GM19328 (cell line): Measurements from ENCODE around the gene FANCD2OS.
"Not testable (repeated sequence)": the region's sequence is repeated elsewhere in the genome, so short reads cannot be mapped to it uniquely, and the experiment has no call there.

Experiments used
- ATAC-seq: cut with Tn5 transposase; IDR thresholded peaks from one replicate; pipeline ENCODE4 v1.9.1; 2021; ENCODE audit warnings: mild to moderate bottlenecking, moderate library complexity; ENCODE audit not compliant: unreplicated experiment

FANCD2OS gene, protein sequence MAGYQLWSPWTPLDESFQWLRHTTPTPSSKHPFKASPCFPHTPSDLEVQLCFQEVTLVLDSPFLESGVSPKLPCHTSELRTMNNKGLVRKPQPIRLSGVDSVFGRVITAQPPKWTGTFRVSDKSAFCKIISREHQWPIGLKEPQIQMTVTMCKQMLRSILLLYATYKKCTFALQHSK

DNA sequence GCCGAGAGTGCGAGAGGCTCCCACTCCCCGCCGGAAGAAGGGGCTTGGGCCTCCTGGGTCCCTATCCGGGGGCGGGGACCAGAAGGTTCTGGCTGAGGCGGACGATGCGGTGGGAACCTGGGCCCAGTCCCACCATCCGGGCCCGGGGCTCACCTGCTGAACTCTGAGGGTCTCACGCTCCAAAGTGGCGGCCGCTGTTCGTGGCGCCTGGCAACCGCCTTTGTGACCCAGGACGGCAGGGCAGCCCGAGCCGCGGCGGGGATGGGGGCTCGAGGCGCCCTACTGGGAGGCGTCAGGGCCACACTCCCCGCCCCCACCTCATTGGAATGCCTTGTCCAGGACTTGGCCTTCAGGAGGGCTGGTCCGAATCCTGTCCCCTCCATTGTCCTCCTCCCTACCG lies at the start of gene FANCD2OS:
Gene FANCD2OS, minus strand, starts transcription at position 165 of the 400 bp plus-strand sequence. CDS start 3,481 bp downstream, outside the sequence.
- no peak for ATAC-seq

DNA sequence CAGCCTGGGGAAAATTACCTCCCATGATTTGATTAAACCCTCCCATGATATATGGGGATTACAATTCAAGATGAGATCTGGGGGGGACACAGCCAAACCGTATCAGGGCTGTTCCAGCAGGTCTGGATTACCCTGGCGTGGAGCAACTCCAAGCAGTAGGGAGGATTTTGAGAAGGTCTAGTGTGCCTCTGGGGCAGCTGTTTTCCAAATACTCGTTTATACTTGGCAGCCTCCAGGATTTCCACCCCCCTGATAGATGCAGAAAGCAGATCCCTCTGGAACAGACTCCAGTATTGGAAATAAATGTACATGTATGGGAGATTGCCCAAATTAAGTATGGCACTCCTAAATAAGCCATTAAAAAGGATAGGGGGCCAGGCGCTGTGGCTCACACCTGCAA lies 49.0 kb upstream of the FANCD2OS start:
- no peak for ATAC-seq

DNA sequence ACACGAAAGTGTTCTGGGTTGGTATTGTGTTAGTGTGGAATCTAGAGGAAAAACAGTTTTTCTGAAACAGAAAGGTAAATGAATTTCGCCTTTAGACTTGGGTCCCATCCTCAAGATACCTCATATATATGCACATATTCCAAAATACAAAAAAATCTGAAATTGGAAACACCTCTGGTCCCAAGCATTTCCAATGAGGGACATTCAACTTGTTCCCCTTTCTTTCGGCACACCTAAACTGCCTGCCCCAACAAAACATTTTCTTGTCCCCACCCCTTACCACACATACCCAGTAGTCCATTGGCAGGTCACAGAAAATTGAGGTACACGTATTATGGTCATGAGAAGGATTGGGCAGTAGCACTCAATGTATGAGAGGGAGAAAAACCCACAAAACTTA lies 47.6 kb upstream of the FANCD2OS start:
- ATAC-seq, result no peak

DNA sequence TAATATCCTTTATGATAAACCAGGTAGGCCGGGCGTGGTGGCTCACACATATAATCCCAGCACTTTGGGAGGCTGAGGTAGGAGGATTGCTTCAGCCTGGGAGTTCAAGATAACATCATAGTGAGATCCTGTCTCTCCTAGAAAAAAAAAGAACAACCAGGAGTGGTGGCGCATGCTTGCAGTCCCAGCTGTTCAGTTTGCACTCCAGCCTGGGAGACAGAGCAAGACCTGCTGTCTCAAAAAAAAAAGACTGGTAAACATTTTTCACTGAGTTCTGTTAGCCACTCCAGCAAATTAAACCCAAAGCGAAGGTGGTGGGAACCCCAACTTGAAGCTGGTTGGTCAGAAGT lies 47.0 kb upstream of the FANCD2OS start:
- ATAC-seq, result no peak

DNA sequence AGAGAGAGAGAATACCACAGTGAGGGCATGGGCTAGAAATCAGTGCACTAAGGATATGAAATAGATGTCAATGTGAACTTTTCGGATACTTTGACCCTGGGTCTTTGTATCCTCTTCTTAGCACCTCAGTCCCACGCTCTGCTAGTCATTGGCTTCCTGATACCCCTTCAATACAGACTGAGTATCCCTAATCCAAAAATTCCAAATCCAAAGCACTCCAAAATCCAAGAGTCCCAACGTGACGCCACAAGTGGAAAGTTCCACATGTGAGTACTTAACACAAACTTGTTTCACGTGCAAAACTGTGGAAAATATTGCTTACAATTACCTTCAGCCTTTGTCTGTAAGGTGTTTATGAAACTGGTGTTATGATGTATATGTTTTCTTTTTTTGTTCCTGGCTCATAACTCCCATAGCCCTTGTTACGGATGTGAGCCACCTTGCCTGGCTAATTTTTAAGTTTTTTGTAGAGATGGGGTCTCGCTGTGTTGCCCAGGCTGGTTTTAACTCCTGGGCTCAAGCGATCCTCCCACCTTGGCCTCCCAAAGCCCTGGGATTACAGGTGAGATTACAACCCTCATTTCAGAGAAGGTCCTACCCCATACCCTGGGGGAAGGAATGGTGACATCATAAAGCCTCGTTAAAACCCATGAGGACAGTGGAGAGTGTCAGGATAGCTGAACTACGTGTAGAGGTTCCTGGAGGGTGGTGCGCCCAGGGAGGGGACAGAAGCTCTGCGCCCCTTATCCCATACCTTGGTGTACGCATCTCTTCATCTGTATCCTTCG lies 46.5 kb upstream of the FANCD2OS start:
- no peak for ATAC-seq

DNA sequence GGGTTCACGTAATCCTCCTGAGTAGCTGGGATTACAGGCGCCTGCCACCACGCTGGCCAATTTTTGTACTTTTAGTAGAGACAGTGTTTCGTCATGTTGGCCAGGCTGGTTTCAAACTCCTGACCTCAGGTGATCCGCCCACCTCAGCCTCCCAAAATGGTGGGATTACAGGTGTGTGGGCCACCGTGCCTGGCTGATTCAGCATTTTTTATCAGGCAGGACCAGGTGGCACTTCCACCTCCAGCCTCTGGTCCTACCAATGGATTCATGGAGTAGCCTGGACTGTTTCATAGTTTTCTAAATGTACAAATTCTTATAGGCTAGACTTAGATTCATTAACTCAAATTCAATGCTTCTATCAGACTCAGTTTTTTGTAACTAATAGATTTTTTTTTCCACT lies 42.9 kb upstream of the FANCD2OS start:
- ATAC-seq, result no peak

DNA sequence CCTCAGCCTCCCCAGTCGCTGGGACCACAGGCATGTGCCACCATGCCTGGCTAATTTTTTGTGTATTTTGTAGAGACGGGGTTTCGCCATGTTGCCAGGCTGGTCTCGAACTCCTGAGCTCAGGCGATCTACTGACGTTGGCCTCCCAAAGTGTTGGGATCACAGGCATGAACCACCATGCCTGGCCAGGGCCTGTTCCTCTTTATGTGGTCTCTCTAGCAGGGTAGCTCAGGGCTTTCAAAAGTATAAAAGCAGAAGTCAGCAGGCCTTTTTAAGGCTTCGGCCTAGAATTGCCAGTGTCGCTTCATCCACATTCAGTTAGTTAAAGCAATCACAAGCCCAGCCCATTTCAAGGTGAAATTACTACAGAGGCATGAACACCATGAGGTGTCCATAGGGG lies 41.2 kb upstream of the FANCD2OS start:
- no peak for ATAC-seq

DNA sequence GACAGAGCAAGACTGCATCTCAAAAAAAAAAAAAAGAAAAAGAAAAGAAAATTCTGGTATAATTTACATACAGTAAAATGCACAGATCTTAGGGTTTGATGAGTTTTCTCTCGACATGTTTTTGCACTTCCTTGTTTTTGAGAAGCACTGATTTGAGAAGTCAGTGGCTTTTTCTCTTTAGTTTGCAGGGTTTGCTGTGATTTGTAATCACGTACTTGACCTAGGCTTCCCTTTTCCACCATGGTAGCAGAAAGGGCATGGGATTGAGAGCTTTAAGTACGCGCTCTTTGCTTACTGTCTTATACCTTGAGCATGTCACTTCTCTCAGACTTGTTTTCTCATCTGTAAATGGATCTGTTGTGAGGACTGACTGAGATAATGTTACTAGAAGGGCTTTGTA lies 37.6 kb upstream of the FANCD2OS start:
- ATAC-seq, result no peak

DNA sequence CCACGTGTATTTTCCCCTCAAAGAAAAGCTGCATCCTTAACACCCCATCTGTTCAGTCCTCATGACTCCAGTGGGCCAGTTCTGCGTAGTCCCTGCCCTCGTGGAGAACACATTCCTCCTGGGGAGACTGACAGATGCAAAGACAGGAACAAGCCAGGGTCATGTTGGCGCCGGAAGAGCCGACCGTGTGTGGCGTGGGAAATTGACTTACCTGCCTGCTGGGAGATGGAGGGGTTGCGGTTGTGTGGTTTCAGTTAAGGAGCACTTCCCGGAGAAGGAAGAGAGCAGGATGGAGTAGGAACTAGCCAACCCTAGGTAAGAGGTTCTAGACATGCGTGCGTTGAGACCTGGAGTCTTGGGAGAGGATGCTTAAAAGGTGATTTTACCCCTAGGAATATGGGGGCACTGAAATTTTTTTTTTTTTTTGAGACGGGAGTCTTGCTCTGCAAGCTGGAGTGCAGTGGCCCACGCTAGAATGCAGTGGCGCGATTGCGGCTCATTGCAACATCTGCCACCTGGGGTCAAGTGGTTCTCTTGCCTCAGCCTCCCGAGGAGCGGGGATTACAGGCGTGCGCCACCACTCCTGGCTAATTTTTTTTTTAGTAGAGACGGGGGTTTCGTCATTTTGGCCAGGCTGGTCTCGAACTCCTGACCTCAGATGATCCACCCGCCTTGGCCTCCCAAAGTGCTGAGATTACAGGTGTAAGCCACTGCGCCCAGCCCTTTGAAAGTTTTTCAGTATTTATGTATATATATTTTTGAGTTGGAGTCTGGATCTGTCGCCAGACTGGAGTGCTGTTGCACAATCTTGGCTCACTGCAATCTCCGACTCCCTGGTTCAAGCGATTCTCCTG lies 34.9 kb upstream of the FANCD2OS start:
- no peak for ATAC-seq

DNA sequence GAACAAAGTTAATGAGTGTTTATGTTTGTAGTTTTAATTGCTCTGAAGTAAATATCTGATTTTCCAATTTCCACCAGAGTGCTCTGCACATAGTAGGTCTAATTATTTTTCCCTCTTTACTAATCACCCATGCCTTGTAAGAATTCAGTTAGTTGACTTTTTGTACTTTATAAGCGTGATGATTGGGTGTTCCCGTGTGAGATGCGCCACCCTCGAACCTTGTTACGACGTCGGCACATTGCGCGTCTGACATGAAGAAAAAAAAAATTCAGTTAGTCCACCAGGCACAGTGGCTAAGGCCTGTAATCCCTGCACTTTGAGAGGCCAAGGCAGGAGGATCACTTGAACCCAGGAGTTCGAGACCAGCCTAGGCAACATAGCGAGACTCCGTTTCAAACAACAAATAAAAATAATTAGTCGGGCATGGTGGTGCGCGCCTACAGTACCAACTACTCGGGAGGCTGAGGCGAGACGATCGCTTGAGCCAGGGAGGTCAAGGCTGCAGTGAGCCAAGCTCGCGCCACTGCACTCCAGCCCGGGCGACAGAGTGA lies 33.0 kb upstream of the FANCD2OS start:
- no peak for ATAC-seq

DNA sequence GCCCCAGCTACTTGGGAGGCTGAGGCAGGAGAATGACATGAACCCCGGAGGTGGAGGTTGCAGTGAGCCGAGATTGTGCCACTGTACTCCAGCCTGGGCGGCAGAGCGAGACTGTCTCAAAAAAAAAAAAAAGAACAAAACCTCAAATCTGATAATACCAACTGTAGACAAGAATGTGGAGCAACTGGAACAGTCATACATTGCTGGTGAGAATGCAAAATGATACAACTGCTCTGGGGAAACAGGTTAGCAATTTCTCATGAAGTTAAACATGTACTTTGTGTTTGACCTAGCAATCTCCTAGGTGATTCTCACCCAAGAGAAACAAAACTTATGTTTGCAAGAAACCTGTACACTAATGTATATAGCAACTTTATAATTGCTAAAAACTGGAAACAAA lies 29.1 kb upstream of the FANCD2OS start:
- ATAC-seq, result no peak

DNA sequence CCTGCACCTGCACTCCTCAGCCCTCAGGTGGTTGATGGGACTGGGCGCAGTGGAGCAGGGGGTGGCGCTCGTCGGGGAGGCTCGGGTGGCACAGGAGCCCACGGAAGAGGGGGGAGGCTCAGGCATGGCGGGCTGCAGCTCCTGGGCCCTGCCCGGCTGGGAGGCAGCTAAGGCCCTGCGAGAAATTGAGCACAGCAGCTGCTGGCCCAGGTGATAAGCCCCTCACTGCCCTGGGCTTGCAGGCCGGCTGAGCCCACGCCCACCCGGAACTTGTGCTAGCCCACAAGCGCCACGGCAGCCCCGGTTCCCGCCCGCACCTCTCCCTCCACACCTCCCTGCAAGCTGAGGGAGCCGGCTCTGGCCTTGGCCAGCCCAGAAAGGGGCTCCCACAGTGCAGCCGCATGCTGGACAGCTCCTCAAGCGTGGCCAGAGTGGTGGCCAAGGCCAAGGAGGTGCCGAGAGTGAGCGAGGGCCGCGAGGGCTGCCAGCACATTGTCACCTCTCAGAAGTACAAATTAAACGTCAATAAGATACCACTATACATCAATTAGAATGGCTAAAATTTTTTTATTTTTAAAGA lies 28.5 kb upstream of the FANCD2OS start:
- no peak for ATAC-seq

DNA sequence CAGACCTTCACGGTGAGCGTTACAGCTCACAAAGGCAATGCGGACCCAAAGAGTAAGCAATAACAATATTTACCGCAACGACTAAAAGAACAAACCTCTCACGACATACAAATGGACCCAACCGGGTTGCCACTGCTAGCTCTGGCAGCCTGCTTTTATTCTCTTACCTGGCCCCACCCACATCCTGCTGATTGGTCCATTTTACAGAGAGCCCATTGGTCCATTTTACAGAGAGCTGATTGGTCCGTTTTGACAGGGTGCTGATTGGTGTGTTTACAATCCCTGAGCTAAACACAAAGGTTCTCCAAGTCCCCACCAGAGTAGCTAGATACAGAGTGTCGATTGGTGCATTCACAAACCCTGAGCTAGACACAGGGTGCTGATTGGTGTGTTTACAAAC lies 27.8 kb upstream of the FANCD2OS start:
- not testable (repeated sequence) for ATAC-seq

DNA sequence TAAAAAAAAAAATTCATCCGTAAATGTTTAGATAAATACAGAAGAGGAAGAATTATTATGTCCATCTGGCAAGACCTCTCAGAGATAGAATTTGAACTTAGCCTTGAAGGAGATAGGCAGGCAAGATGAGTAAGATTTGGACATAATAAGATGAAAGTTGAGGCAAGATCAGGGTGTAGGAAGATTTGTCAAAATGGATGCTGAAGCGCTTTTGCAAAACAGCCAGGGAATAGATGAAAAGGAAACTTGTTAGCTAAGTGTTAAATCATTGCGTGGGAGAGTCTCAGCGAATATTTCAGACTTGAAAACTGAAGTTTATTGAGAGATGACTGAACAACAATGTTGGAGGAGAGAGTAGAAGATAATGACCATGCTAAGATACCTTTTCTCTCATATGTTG lies 14.7 kb upstream of the FANCD2OS start:
- no peak for ATAC-seq

DNA sequence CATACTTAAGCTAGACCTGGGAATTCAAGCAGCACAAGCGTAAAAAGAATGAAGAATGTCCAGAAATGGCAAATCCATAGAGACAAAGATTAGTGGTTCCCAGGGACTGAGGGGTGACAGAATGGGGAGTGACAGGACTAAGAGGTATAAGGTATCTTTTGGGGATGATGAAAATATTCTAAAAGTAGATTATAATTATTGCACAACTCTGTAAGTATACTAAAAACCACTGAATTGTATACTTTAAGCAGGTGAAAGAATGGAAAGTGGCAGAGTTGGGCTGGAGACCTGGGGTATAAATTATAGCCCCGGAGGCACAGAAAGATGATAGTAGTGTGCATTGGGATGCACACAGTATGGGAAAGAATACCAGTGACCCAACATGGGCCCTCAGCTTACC lies 13.0 kb upstream of the FANCD2OS start:
- no peak for ATAC-seq

DNA sequence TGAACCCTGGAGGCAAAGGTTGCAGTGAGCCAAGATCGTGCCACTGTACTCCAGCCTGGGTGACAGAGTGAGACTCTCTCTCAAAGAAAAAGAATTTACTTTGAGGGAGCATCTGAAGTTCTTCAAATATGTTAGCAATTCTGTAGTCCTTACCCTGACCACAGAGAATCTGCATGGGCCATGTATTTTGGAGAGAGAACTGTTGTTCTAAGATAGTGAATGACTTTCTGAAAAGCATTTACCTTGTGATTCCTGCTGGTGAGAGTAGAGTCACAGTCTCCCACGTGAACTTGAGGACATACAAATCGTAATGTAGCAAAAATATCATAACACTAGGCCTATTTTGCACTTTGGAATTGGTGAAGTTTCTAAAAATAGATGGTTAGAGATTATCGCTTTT lies 11.3 kb upstream of the FANCD2OS start:
- no peak for ATAC-seq

DNA sequence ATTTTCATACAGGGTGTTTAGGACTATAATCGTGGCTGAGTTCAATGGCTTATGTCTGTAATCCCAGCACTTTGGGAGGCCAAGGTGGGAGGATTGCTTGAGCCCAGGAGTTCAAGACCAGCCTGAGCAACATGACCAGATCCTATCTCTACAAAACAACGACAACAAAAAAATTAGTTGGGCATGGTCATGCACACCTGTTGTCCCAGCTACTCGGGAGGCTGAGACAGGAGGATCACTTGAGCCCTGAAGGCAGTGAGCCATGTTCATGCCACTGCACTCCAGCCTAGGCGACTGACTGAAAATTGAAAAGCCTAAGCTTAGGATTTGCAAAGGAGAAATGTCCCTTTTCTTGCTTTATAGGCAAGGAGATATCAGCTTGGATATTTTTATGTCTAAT lies 8.9 kb upstream of the FANCD2OS start:
- no peak for ATAC-seq

DNA sequence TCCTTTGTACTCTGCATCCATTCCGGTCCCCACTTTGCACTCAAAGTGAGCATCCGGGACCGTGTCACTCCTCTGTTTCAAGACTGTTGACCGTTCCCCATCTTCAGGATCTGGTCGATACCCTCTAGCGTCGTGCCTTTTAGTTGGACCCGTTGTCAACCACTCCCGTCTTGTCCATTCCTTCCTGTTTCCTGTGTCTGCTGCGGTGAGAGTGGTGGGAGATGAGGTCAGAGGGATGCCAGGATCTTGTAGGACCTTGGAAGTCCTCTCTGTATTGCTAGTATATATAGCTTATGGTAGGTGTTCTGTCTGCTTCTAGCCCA lies 8.0 kb upstream of the FANCD2OS start:
- ATAC-seq, result peak; percentile 4

DNA sequence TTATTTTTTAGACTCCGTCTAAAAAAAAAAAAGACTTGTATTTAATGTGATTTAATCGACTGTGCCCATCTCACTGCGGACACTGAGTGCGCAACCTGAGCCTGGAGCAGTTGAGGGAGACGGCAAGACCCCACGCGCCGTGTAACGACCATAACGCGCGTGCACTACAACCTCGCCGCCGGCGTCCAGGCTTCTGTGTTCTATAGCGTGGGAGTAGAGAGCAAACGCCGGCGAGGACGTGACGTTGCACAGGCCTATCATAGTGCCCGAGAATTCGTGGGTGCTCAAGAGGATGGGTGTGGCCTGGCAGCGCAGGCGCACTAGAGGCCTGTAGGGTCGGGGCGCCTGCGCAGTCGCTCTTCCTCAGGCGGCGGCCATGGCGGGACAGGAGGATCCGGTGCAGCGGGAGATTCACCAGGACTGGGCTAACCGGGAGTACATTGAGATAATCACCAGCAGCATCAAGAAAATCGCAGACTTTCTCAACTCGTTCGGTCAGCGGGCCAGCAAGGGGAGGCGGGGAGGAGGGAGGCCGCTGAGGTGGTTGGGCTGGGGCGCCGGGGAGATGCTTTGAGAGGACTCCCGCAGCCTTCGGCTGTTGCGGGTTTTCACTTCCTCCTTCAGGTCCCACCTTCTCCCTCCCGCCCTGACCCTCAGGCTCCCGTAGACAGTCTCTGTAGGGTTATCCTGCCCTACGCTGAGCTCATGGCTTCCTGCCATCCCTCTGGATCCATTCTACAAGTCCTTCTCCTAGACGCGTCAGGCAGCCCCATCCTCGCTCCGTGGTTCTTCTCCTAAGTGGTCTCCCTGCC lies 7.5 kb upstream of the FANCD2OS start, which contains the start of gene BRK1:
Gene BRK1, plus strand, starts transcription at position 350 of the 812 bp plus-strand sequence. Its CDS starts 27 bp downstream, at position 377.
- peak; percentile 91 for ATAC-seq

DNA sequence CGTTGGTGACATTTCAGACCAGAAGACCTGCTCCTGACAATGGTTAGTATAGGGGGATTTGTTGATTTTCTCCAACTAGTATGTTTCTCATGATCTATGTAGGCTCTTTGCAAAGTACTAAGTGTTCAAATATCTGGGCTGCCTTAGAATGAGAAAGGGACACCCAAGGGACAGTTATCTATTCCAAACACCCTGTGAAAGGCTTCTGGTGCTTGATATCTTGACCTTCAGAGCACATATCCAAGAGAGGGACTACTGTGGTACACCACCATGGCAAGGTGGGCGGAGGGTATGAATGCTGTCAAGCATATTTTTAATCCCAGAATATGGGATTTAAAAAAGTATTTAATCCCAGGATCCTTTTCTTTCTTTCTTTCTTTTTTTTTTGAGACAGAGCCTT lies 1.1 kb downstream of the FANCD2OS start:
- ATAC-seq, result no peak
